Right lobe of liver (tissue), 6 donors: ENCODE results near the gene MYO5B. TPM values are rescaled to one million over a fixed set of nuclear protein-coding genes. Genes with fewer than 3 reads are reported as not detected.

Experiments used
- ATAC-seq, 4 donors: fragments of 200-7000 bp; cut with Tn5 transposase; one replicate each; pipeline ENCODE4 v1.9.1; 2020; ENCODE audit warnings: mild to moderate bottlenecking in 4 of 4, moderate library complexity in 4 of 4
- DNase-seq, 3 donors: peaks; one replicate each; pipeline ENCODE4 v3.0.0-alpha.2; 2020
- H3K27ac ChIP-seq, 3 donors: fragments of 200-600 bp; one replicate each; pipeline ENCODE4 v1.8.0; 2022
- H3K27me3 ChIP-seq, 2 donors: fragments of 200-600 bp; one replicate each; pipeline ENCODE4 v1.8.0; 2022
- H3K36me3 ChIP-seq, 4 donors: fragments of 200-600 bp; sonication (generic) in 1 of 4; one replicate each; pipeline versions ENCODE4 v1.5.1 to v1.8.0; 2017 to 2022; ENCODE audit warnings: control low read depth in 1 of 4
- H3K4me1 ChIP-seq, 4 donors: fragments of 200-600 bp; sonication (generic) in 1 of 4; one replicate each; pipeline versions ENCODE4 v1.5.1 to v1.8.0; 2017 to 2022; ENCODE audit warnings: control low read depth in 1 of 4
- H3K4me3 ChIP-seq, 3 donors: fragments of 200-600 bp; one replicate each; pipeline ENCODE4 v1.8.0; 2022
- H3K9me3 ChIP-seq, 4 donors: fragments of 200-600 bp; sonication (generic) in 1 of 4; one replicate each; pipeline versions ENCODE4 v1.5.1 to v1.8.0; 2017 to 2022; ENCODE audit warnings: control low read depth in 1 of 4
- POLR2A ChIP-seq: fragments of 450-650 bp; IDR thresholded peaks from one replicate; pipeline ENCODE4 v1.6.1; 2017; ENCODE audit warnings: antibody characterized with exemption, mild to moderate bottlenecking
- WGBS: methylation state at CpG from one replicate; pipeline ENCODE4 v1.1.6; 2018; ENCODE audit warnings: low coverage, low lambda C conversion rate; ENCODE audit not compliant: insufficient coverage; ENCODE audit errors: missing lambda C conversion rate; 5-methylcytosine and 5-hydroxymethylcytosine counted together
- intact Hi-C, 2 donors: fragments of 100-400 bp; cut with DNase I; formaldehyde crosslinking; loops; one replicate each; pipeline versions ENCODE4 v1.11.2 to v1.14.1; 2022
- total RNA-seq, 6 experiments: library from RNA; depleted of rRNA in 2 of 6; stranded (reverse); fragments of >200 nt in 2 of 6; fragmentation: NEBNext Ultra II Directional in 3 of 6; extraction: Animal tissue kit (Norgen Biotek cat#: 25700) in 3 of 6; gene quantifications; one replicate each; pipeline versions ENCODE4 v1.1.0 to v1.2.4, GENCODE V29; 2016 to 2023
- TF ChIP-seq, protein P1 (sequence below), 4 donors: fragments of 200-600 bp in 3 of 4; fragments of 450-650 bp in 1 of 4; IDR thresholded peaks; one replicate each; pipeline versions ENCODE4 v1.5.1 to v1.8.0; 2016 to 2022; ENCODE audit warnings: antibody characterized with exemption in 4 of 4, mild to moderate bottlenecking in 2 of 4
- donor health status: DM: no; HTN: yes; CAD: no.
- donor health status: DM: no; HTN: no; CAD: no.
- donor health status: DM: no; HTN: no; CAD: no.
- donor health status: DM: no; HTN: yes; CAD: no.
- donor health status: DM: no; HTN: yes; CAD: no.

Gene MYO5B
- total RNA-seq, 6 experiments from 2014 or later = 13.4 to 25.1 (median 16.6) TPM

DNA sequence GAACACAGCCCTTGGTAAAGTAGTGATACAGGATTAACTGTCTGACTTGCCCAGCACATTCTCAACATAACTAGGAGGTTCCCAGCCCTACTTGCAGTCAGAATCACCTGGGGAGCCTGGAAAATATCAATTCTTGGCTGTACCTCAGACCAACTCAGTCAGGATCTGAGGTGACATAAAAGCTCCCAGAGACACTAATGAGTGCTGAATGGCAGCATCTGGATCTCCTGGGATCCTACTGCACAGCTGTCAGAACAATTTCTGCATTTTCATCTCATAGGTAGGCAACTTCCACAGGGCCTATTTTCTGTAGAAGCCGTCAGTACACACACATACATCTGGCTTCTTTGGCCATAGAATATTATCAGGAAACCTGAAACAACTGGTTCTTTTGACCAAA is 138.8 kb downstream of the MYO5B start:
- Histone ChIP-seq H3K9me3 (no peaks in the 10 kb centered on the region), H3K4me1 (peaks cover 0 to 14% (median 0%) of the 10 kb centered on the region in 4 donors), H3K4me3 (no peak overlapping the region), H3K27me3 (no peaks in the 10 kb centered on the region), H3K27ac (no peak overlapping the region), H3K36me3 (no peaks in the 10 kb centered on the region)
- ATAC-seq (no peak), DNase-seq (no peak)
- intact Hi-C loops = no loop called here
- TF ChIP-seq, protein P1, sequence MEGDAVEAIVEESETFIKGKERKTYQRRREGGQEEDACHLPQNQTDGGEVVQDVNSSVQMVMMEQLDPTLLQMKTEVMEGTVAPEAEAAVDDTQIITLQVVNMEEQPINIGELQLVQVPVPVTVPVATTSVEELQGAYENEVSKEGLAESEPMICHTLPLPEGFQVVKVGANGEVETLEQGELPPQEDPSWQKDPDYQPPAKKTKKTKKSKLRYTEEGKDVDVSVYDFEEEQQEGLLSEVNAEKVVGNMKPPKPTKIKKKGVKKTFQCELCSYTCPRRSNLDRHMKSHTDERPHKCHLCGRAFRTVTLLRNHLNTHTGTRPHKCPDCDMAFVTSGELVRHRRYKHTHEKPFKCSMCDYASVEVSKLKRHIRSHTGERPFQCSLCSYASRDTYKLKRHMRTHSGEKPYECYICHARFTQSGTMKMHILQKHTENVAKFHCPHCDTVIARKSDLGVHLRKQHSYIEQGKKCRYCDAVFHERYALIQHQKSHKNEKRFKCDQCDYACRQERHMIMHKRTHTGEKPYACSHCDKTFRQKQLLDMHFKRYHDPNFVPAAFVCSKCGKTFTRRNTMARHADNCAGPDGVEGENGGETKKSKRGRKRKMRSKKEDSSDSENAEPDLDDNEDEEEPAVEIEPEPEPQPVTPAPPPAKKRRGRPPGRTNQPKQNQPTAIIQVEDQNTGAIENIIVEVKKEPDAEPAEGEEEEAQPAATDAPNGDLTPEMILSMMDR (IDR thresholded peaks at IDR 0.05) = no peak
- no peak for TF ChIP-seq POLR2A
- 90% methylated on average over 1 of the region's 1 CpG for WGBS

DNA sequence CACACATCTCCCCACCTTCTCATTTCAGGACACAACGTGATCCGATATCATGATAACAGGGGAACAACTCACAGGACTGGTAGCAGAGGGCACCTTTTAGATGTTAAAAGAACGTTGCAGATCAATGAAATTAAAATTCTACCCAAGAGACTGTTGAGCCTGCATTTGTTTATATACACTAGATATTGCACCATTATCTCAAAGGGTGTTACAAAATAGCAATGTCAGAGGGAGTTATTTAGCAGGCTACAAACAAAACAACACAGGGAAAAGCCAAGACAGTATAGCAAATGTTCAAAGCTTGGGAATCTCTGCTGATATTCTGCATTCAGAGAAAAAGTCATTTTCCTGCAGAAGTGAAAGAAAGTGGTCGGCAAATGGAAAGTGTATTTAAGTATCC is 139.5 kb downstream of the MYO5B start:
- WGBS = 15% methylated on average over 4 of the region's 4 CpGs
- ATAC-seq = peak; percentile 44 to 68 (median 60)
- no peaks in the 10 kb centered on the region for H3K9me3 ChIP-seq

DNA sequence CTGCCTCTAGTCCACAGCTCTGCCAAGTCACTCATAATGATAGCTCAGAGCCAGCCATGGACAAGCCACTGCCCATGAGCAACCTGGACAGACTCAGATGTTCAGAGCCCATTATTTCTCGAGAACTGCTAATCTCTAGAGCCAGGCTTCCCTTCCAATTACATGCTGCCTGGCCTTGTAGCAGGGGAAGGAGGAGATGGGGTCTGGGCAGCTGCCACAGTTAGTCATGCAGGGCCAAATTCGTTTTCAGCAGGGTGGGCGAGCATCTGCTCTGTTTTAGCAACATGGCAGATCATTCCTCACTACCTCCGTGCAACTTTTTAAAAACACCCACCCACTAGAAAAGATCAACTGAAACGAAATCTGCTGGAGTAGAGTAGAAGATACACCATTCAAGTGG is 141.8 kb downstream of the MYO5B start:
- 76% methylated on average over 4 of the region's 5 CpGs for WGBS
- Histone ChIP-seq H3K27ac (no peak overlapping the region), H3K36me3 (no peaks in the 10 kb centered on the region), H3K4me3 (no peak overlapping the region), H3K4me1 (peaks cover 0 to 8% (median 0%) of the 10 kb centered on the region in 4 donors), H3K9me3 (no peaks in the 10 kb centered on the region), H3K27me3 (no peaks in the 10 kb centered on the region)
- no peak for ATAC-seq
- intact Hi-C loops = no loop called here
- no peak for DNase-seq
- TF ChIP-seq, protein P1 (IDR thresholded peaks at IDR 0.05) = no peak
- no peak for TF ChIP-seq POLR2A

More for the DNA sequence above, 139.5 kb downstream of the MYO5B start:
- peaks cover 0 to 8% (median 0%) of the 10 kb centered on the region in 4 donors for H3K4me1 ChIP-seq
- H3K27ac ChIP-seq = no peak overlapping the region
- H3K36me3 ChIP-seq = no peaks in the 10 kb centered on the region
- DNase-seq = no peak
- intact Hi-C loops = no loop called here
- no peaks in the 10 kb centered on the region for H3K27me3 ChIP-seq
- no peak for TF ChIP-seq POLR2A
- TF ChIP-seq, protein P1 (IDR thresholded peaks at IDR 0.05) = no peak
- H3K4me3 ChIP-seq = no peak overlapping the region

DNA sequence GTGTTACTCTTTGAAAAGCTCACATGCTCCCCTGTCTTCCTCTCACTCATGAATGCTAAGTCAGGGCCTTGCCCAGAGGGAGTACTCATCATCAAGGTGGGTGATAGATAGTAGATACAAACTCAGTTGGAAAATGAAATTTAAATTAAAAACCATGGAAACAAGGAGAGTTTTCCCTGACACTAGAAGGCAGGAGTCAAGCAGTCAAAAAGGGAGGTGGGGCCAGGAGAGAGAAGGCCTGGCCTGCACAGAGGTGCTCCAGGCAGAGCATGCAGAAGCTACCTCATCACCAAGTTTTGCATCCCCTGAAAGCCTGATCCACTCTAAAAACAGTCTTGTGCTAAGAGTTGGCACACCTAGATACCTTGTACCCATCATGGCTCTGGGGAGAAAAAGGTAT is 143.7 kb downstream of the MYO5B start:
- no peak overlapping the region for H3K27ac ChIP-seq
- H3K4me1 ChIP-seq = peaks cover 0 to 8% (median 0%) of the 10 kb centered on the region in 4 donors
- intact Hi-C loops = no loop called here
- TF ChIP-seq, protein P1 (IDR thresholded peaks at IDR 0.05) = peak; percentile 22 to 54 (median 38)
- TF ChIP-seq POLR2A = no peak
- no peaks in the 10 kb centered on the region for H3K9me3 ChIP-seq
- H3K36me3 ChIP-seq = no peaks in the 10 kb centered on the region
- H3K4me3 ChIP-seq = no peak overlapping the region
- ATAC-seq = peak; percentile 76 to 88 (median 84)
- no peak for DNase-seq
- H3K27me3 ChIP-seq = no peaks in the 10 kb centered on the region

DNA sequence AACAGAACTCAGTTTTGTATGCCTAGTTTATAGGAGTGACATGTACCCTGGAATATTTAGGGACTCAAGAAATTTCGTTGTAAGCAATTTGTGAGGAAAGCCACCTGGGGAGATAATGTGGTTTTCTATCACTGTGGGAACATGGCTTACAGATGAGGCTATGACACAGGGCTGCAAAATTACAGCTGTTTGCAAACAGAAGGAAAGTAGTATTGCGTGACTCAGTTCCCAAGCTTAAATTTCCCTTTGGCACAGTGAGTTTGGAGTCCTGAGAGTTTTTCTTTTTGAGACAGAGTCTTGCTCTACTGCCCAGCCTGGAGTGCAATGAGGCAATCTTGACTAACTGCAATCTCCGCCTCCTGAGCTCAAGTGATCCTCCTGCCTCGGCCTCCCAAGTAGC is 149.8 kb downstream of the MYO5B start:
- WGBS = 62% methylated on average over 2 of the region's 4 CpGs
- no peak for ATAC-seq
- Histone ChIP-seq H3K27ac (no peak overlapping the region), H3K9me3 (no peaks in the 10 kb centered on the region), H3K27me3 (no peaks in the 10 kb centered on the region), H3K4me3 (no peak overlapping the region), H3K36me3 (no peaks in the 10 kb centered on the region), H3K4me1 (no peaks in the 10 kb centered on the region)
- no peak for TF ChIP-seq POLR2A
- TF ChIP-seq, protein P1 (IDR thresholded peaks at IDR 0.05) = no peak
- intact Hi-C loops = no loop called here
- DNase-seq = no peak
